Heart right ventricle (tissue), 16 donors: ENCODE data around the gene ADCK1. TPM values are rescaled to one million over a fixed set of nuclear protein-coding genes. Genes with fewer than 3 reads are reported as not detected.
A peak's percentile ranks its signal among the peaks of the same experiment; 100 is the strongest.
"Not testable (repeated sequence)": the region's sequence is repeated elsewhere in the genome, so short reads cannot be mapped to it uniquely, and the experiment has no call there.

Experiments used
- ATAC-seq, 8 donors: fragments of 200-7000 bp; cut with Tn5 transposase; one replicate each; pipeline ENCODE4 v1.9.1; 2020; ENCODE audit warnings: mild to moderate bottlenecking in 8 of 8, moderate library complexity in 8 of 8, moderate number of reproducible peaks in 1 of 8
- DNase-seq, 2 donors: peaks; one replicate each; pipeline ENCODE4 v3.0.0-alpha.2; 2020
- H3K27ac ChIP-seq, 10 donors: fragments of 200-600 bp; sonication (generic) in 2 of 10; one replicate each; pipeline versions ENCODE4 v1.5.0 to v1.8.0; 2020 to 2022; ENCODE audit warnings: mild to moderate bottlenecking in 3 of 10
- H3K27me3 ChIP-seq, 7 donors: fragments of 200-600 bp; one replicate each; pipeline ENCODE4 v1.8.0; 2021 to 2022; ENCODE audit warnings: mild to moderate bottlenecking in 2 of 7
- H3K36me3 ChIP-seq, 9 donors: fragments of 200-600 bp; sonication (generic) in 1 of 9; one replicate each; pipeline versions ENCODE4 v1.5.0 to v1.8.0; 2020 to 2022; ENCODE audit warnings: mild to moderate bottlenecking in 2 of 9
- H3K4me1 ChIP-seq, 9 donors: fragments of 200-600 bp; sonication (generic) in 1 of 9; one replicate each; pipeline versions ENCODE4 v1.5.0 to v1.8.0; 2020 to 2022; ENCODE audit warnings: mild to moderate bottlenecking in 4 of 9
- H3K4me3 ChIP-seq, 10 donors: fragments of 200-600 bp; sonication (generic) in 2 of 10; one replicate each; pipeline versions ENCODE4 v1.5.0 to v1.8.0; 2020 to 2022; ENCODE audit warnings: mild to moderate bottlenecking in 7 of 10, moderate library complexity in 2 of 10
- H3K9me3 ChIP-seq, 11 donors: fragments of 200-600 bp in 10 of 11; sonication (generic) in 2 of 11; one replicate each; pipeline versions ENCODE4 v1.5.0 to v1.8.0; 2013 to 2022; ENCODE audit warnings: mild to moderate bottlenecking in 2 of 11, control low read depth in 1 of 11, moderate library complexity in 1 of 11
- CTCF ChIP-seq, 9 donors: fragments of 200-600 bp; sonication (generic) in 2 of 9; IDR thresholded peaks; one replicate each; pipeline versions ENCODE4 v1.5.0 to v1.8.0; 2021 to 2022; ENCODE audit warnings: antibody characterized with exemption in 9 of 9, mild to moderate bottlenecking in 5 of 9, moderate library complexity in 1 of 9
- WGBS, 2 donors: extraction: QIAGEN DNeasy Blood & Tissue Kit; methylation state at CpG; one replicate each; pipeline ENCODE4 v1.1.7; 2013; ENCODE audit warnings: inconsistent platforms in 1 of 2; 5-methylcytosine and 5-hydroxymethylcytosine counted together
- intact Hi-C, 10 donors: fragments of 100-400 bp; cut with DNase I; formaldehyde crosslinking; loops; one replicate each; pipeline versions ENCODE4 v1.11.1 to v1.14.2; 2022
- polyA plus RNA-seq, 2 donors: library from polyadenylated mRNA; stranded (reverse); fragments of 200-250 nt; gene quantifications; one replicate each; pipeline ENCODE4 v1.2.3, GENCODE V29; 2013
- total RNA-seq, 10 donors: library from RNA; stranded (reverse); fragmentation: NEBNext Ultra II Directional in 3 of 10; extraction: Animal tissue kit (Norgen Biotek cat#: 25700) in 3 of 10; gene quantifications; one replicate each; pipeline versions ENCODE4 v1.2.1 to v1.2.4, GENCODE V29; 2021 to 2023
- donor health status: Arrhythmogenic right ventricular cardiomyopathy.
- donor health status: ischemic (EF 13 %, LVEDD 7.1; RV severe dilation, severe dysfunction).
- donor health status: healthy with polysubstance abuse.
- donor health status: DM: no; HTN: yes; CAD: no.
- donor health status: DM: no; HTN: no; CAD: no.
- donor health status: ischemic (EF 25% LVEDD 6.9; RV normal size, moderate dysfunction).
- donor health status: ischemic (EF 25% LVEDD 5.7; RV mildly dilated, moderate dysfunction).
- donor health status: healthy.
- donor health status: DM: yes; HTN: yes; CAD: no.
- donor health status: Ischemic cardiomyopathy.
- donor health status: ischemic (EF 35%, LVEDD 5.7; RV mildly dilated, moderate dysfunction).
- donor health status: nonischemic (EF 11% LVEDD 7.7; RV severe dilation, severe dysfunction).
- donor health status: DM: yes; HTN: yes; CAD: no.
- donor health status: PGD.
- donor health status: ischemic (EF 29% LVEDD 5.4; RV normal size, mild dysfunction).
- donor health status: nonischemic (EF 23%, LVEDD 6.1; RV moderate dilation, normal function).

The ADCK1 gene
- total and polyA plus RNA-seq, 12 donors = 6.2 to 33.9 (median 7.3) TPM

GRCh38 chr14:77947372-77947771, 147.5 kb downstream of the ADCK1 start:
- ATAC-seq (no peak), DNase-seq (no peak)
- Histone ChIP-seq H3K9me3 (peaks cover 0 to 23% (median 6%) of the 10 kb centered on the region in 11 donors), H3K4me1 (no peaks in the 10 kb centered on the region), H3K27me3 (no peaks in the 10 kb centered on the region), H3K4me3 (no peak overlapping the region), H3K27ac (no peak overlapping the region), H3K36me3 (no peaks in the 10 kb centered on the region)
- 71 to 74% methylated on average over 4 of the region's 4 CpGs for WGBS, 2 donors
- TF ChIP-seq CTCF (IDR thresholded peaks at IDR 0.05) = no peak
- intact Hi-C loops = no loop called here

- Histone ChIP-seq H3K27ac (no peak overlapping the region), H3K36me3 (no peaks in the 10 kb centered on the region), H3K4me1 (no peaks in the 10 kb centered on the region), H3K9me3 (peaks cover 0 to 16% (median 3%) of the 10 kb centered on the region in 11 donors), H3K27me3 (peaks cover 0 to 5% (median 0%) of the 10 kb centered on the region in 7 donors), H3K4me3 (no peak overlapping the region)
- DNase-seq = peak in 1 of 2 donors; percentile 14
- intact Hi-C loops = no loop called here
- WGBS, 2 donors = 61 to 70% methylated on average over 5 of the region's 5 CpGs
- TF ChIP-seq CTCF (IDR thresholded peaks at IDR 0.05) = no peak
- ATAC-seq = no peak
These were observed 150.6 kb downstream of the ADCK1 start for GRCh38 chr14:77950371-77951063.

GRCh38 chr14:77955816-77956484, 156.0 kb downstream of the ADCK1 start:
- Histone ChIP-seq H3K4me3 (no peak overlapping the region), H3K9me3 (no peaks in the 10 kb centered on the region), H3K36me3 (no peaks in the 10 kb centered on the region), H3K4me1 (no peaks in the 10 kb centered on the region), H3K27ac (no peak overlapping the region), H3K27me3 (peaks cover 0 to 12% (median 0%) of the 10 kb centered on the region in 7 donors)
- ATAC-seq (no peak), DNase-seq (no peak)
- 39 to 45% methylated on average over 13 of the region's 13 CpGs for WGBS, 2 donors
- TF ChIP-seq CTCF (IDR thresholded peaks at IDR 0.05) = no peak
- intact Hi-C loops = no loop called here

GRCh38 chr14:77959686-77960085, 159.8 kb downstream of the ADCK1 start:
- 47 to 60% methylated on average over 3 of the region's 3 CpGs for WGBS, 2 donors
- intact Hi-C loops = loop anchor here in 1 of 10 donors (10.0 kb wide), 1 partner anchor 95 kb away; no protein-coding TSS in a partner anchor
- H3K9me3 ChIP-seq, H3K27ac ChIP-seq, ATAC-seq, DNase-seq, H3K4me1 ChIP-seq, H3K4me3 ChIP-seq, H3K36me3 ChIP-seq: not testable (repeated sequence)
- H3K27me3 ChIP-seq = peaks cover 0 to 19% (median 2%) of the 10 kb centered on the region in 7 donors
